ENCODE measurements around the gene PTPRN2.
"Not testable (repeated sequence)": the region's sequence is repeated elsewhere in the genome, so short reads cannot be mapped to it uniquely, and the experiment has no call there.

PTPRN2 gene

DNA sequence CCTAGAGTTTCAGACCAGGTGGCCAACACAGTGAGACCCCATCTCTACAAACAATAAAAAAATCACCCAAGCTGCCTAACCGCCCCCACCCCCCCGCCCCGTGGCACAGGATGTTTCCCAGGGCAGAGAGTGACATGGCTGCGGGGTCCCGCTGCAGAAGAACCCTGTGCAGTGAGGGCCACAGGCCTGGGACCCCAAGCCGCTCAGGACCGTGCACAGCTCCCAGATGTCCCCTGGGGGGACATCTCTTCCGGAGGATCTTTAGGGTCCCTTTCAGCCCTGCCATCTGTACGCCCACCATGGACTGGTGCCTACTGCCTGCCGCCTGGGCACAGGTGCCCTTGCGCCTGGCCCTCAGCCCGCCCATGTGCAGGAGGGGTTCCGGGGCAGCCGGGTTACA, 877.2 kb downstream of the PTPRN2 start:
- no peak for DNase-seq

DNA sequence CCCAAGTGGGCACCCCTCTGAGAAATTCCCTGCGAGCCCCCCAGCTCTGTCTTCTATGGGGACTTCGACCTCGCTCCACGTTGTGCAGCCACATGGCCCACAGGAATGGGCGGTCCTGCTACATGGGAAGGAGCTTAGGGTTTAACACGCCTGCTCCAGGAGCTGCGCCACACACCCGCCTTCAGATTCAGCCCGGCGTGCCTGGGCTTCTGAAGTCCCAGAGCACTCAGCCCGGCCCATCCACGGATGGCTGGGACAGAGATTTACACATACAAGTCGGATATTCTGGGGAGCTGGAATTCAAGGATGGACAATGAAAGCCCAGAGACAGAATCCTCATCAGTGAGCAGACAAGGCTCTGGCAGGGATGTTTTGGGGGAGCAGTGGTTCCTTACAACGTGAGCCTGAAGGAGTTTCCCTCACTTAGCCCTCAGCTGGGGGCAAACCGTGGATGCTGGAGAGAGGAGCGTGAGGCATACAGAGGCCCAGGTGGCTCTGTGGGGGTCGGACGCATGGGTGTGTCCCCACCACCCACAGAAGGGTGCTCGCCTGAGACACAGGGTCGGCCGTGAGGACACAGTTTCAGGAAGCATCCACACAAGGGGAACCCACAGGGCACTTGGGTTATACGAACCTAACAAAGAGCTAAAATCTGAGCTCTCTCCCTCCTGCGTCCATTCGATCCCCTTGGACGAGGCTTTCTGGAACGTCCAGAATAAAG, 877.9 kb downstream of the PTPRN2 start:
- no peak for DNase-seq

DNA sequence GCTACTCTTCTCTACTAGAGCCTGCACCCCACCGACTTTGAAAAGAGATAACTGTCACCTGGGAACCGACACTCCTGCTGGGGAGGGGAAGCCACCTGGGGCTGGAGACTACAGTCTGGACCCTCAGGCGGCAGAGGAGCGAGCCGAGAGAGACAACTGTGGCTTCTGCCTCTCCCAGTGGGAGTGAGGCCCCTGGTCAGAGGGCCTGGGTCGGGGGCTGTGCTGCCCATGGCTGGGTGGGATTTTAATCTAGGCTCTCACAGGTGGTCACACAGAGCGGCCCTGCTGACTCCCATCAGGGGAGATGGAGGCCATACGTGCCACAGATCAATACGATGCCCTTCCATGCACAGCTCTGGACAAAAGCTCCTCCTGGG, 878.7 kb downstream of the PTPRN2 start:
- DNase-seq, result no peak

DNA sequence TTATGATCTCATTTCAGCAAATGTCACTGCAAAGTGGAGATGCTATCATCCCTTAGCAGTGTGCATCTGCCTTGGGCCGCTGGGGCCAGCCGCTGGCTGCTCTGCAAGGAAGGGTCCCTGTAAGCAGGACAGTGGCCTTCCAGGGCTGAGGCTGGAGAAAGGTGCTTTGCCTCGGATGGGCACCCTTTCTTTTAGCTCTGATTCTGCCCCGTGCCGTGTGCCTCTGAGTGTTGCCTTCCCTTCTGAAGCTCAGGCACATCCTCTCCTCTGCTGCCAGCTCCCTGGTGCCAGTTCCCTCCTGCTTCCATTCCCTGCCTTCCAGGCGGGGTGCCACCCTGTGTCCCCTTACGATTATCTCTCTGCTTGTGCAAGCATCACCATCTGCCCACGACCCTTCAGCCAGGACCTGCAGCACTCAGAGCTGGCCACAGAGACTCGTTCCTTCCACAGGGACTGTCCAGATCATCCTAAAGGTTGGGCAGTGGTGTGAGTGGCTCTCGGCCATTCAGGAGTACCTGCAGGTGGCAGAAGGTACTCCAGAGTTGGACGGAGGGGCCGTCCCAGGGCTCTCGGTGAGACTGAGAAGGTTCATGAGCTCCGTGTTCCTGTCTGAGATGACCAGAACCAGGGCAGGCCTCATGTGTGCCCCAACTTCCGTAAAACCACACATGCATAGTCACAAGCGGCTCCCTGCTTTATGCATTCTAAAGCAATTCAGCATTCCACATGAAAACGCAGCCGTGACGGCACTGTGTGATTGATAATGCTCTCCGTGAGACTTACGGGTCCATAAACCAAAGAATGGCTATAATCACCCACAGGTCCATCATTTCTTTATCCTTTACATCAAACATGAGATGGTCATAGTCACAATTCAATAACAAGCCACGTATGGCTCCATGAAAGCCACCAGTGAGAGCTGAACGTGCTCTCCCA, 879.4 kb downstream of the PTPRN2 start:
- DNase-seq, result no peak

DNA sequence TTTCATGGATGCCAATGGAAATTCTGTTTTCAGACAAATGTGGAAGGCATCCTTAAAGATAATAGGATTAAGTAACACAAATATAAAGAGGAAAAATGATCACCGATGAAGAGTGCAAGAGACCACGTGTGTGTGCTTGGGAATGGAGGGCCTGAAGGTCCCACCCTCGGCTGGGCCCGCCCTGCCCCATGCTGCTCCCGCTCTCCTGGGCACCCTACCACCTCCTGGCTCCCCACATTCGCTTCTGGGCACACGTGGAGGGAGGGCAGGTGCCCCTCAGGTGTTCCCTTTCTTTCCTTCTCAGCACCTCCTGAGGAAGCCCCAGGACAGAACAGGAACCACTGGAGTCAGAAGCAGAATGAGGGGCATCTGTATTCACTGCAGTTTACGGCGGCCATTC, 883.3 kb downstream of the PTPRN2 start:
- no peak for DNase-seq

DNA sequence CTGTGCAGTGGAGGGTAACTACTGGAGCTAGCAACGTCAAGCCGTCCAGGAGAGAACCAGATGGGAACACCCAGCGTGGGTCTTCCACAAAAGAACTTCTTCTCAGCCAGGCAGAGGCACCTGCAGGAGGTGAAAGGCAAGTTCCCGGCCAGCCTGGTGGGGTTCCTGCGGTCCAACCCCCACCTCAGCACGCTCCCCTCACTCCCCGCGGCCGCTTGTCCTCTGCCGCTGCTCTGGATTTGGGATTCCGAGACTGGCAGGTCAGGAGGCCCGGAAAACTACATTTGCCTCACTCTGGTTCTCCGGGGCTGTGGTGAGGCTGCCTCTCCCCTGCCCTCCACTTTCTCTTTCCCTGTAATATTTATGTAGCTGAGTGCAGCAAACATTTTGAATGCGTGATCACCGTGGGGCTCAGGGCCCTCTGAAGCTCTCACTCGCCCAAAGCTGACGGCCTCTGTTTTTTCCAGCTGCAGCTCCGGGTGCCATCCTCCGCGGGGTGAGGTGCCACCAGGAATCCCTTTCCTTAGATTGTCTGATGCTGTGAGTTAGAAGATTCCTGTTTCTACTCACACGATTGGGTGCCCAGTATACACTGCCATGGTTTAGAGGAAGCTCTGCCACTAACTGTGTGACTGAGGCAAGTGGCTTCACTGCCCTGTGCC, 884.0 kb downstream of the PTPRN2 start:
- no peak for DNase-seq

DNA sequence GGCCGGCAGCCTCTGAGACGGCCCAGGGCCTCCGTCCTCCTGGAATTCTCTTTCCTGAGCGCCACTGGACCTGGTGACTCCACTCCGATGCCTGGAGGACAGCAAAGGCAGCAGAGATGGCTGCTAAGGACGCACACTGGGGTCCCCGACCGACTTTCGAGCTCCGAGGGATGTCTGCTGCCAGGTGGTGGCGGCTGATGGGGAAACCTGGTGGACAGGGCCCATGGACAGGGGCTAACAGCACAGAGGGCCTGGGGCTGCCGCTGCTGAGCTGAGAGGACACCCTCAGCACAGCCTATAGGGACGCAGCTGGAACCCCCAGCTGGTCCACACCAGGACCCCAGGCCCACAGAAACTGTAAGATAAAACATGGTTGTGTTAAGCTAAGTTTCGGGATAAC, 884.5 kb downstream of the PTPRN2 start:
- no peak for DNase-seq

DNA sequence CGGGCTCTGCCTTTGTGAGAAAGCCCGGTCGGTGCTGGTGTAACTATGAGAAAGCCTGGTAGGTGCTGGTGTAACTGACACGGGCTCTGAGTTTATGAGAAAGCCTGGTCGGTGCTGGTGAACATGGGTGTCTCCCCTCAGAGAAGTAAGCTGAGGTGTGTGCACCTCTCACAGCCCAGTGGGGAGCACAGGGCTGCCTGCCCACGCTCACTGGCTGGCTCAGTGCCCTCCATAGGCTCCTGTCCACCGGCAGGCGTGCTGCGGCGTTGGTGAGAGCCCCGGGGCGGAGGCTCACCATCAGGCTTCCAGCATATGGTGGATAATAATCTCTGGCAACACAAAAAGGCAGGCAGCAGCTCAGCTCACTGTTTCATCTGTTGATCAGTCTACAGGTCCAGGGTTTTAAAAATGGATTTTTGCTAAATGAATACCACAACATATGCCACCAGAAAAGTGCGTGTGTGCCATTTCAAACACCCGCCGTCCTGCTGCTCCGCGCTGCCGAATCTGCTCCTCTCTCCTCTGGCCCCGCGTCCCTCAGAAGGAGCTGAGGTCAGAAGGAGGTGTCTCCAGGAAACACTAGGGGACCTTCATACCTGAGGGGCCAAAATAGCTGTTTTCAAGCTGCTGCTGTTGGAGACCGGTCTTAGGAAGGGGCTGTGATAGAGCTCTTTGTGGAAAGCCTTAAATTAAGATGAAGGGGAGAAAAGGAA, 885.2 kb downstream of the PTPRN2 start:
- DNase-seq, result no peak

DNA sequence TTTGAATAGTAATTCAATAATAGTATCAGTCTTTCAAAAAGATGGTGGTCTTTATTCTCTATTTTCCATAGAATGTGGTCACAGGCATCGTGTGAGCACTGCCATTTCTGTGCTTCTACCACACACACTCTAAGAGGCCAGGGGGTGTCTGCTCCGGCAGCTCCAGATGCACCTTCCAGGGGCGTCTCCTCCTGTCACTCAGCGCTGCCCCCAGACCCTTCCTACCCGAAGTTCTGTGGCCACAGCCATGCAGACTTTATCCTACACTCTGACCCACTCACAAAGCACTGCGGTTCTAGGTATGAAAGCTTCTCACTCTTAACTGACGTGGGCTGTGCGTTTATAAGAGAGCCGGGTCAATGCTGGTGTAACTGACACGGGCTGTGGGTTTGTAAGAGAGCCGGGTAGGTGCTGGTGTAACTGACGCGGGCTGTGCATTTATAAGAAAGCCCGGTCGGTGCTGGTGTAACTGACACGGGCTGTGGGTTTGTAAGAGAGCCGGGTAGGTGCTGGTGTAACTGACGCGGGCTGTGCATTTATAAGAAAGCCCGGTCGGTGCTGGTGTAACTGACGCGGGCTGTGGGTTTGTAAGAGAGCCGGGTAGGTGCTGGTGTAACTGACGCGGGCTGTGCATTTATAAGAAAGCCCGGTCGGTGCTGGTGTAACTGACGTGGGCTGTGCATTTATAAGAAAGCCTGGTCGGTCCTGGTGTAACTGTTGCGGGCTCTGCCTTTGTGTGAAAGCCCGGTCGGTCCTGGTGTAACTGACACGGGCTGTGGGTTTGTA, 886.0 kb downstream of the PTPRN2 start:
- DNase-seq, result not testable (repeated sequence)

DNA sequence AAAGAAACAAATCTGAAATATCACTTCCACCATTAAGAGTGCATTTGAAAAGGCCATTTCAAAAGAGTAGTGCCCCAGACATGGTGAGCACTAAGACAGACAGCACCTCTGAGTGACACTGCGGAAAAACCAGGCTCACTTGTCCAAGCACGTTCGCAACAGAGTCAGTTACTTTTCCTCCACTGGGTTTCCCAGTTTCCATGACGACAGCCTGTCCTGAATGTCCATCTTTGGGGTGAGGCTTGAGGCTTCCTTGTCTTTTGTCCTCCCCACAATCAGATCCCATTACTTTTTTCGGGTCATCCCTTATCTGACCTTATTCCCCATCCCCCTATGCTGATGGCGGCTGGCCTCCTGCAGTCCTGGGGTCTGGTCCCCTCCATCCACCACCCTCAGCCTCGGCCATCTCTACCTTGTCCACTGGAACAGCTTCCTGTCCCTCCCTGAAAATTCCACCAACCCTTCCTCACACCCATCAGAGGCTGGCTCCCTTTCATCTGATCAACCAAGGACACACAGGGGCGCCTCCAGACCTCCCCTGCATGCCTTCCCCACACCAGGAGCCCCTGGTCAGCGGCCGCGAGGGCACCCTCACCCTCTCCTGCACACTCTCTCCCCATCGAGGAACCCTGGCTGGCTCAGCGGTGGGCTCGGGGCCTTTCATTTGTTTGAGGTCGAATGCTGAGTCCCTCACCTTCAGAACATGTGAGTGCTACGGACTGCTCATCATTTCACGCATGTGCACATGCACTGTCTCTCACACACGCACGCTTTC, 887.2 kb downstream of the PTPRN2 start:
- DNase-seq, result no peak

DNA sequence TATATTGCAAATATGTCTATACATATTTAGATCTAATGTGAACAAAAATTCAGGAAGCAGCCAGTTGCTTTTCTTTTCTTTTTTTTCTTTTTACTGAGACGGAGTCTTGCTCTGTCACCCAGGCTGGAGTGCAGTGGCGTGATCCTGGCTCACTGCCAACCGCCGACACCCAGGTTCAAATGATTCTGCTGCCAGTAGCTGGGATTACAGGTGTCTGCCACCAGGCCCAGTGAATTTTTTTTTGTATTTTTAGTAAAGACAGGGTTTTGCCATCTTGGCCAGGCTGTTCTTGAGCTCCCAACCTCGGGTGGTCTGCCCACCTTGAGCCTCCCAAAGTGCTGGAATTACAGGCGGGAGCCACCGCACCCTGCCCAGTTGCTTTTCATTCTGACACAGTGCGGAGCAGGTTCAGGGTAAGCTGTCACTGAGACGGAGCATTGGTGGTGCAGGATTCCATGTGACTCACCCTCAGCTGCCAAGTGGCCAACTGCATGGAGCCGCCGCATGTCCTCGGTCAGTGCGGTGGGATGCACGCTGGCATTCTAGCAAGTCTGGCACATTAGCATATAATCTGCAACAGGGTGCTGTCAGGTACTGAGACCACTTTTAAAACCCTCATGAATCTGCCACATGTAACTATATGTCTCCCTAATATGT, 888.1 kb downstream of the PTPRN2 start:
- no peak for DNase-seq

DNA sequence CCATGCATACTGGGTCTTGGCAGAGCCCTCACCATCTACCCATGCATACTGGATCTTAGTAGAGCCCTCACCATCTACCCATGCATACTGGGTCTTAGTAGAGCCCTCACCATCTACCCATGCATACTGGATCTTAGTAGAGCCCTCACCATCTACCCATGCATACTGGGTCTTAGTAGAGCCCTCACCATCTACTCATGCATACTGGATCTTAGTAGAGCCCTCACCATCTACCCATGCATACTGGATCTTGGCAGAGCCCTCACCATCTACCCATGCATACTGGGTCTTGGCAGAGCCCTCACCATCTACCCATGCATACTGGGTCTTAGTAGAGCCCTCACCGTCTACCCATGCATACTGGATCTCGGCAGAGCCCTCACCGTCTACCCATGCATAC, 890.3 kb downstream of the PTPRN2 start:
- DNase-seq, result not testable (repeated sequence)

DNA sequence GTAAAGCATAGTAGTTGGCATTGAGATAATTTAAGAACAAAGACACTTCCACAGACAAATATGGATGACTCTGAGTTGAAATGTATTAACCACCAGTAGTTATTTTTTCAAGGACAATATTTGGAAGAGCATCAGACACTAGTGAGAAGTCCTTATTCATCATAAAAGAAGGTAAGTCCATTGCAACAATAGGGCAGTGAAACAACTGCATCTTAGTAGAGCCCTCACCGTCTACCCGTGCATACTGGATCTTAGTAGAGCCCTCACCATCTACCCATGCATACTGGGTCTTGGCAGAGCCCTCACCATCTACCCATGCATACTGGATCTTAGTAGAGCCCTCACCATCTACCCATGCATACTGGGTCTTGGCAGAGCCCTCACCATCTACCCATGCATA, 892.0 kb downstream of the PTPRN2 start:
- DNase-seq, result not testable (repeated sequence)

DNA sequence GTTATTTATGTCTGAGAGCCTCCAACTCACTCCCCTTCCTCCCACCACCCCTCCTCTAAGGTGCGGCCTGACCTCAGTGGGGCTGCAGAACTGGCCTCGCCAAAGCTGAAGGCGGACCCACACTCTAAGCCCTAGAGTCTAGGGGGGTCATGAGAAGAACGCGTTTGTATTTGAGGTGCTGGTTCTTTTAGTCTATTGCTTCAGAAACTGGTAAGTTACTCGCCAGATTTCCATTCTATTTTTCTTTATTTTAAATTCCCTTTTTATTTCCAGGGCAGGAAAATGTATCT, 893.3 kb downstream of the PTPRN2 start:
- DNase-seq, result no peak

DNA sequence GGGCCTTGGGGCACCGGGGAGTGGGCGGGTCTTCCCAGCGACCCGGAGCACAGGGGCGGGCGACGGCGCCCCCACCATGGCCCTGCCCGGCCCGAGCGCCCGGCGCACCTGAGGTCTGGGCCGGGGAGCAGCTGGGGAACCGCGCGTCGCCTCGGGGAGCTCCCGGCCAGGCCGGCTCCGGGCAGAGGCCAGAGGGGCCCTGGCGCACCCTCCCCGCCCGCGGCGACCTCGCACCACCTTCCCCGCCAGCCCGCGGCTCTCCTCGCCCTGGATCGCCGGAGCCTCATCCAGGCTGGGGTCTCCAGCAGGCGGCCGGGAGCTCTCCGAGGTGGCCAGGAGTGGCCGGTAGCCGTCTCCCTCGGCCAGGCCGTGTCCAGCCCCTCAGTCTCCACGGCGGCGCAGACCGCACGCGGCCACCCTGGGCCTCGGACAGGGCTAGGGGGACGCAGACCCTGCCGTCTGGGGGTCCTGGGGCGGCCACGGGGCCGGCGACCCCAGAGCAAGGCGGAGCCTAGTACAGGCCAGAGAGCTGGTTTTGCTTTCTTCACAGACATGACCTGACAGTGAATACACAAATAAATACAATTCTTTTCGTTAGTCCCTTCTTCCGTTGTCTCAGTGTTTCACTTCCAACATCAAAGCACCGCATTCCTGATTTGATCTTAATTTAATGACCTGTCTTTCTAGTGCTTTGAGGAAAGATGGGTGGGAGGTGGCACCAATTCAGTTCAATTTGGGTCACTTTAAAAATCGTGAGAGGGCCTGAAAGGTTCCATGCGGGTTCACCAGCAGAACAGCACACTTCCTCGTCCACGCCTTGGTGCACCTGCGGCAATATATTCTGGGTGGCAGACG, 893.9 kb downstream of the PTPRN2 start:
- DNase-seq, result no peak

DNA sequence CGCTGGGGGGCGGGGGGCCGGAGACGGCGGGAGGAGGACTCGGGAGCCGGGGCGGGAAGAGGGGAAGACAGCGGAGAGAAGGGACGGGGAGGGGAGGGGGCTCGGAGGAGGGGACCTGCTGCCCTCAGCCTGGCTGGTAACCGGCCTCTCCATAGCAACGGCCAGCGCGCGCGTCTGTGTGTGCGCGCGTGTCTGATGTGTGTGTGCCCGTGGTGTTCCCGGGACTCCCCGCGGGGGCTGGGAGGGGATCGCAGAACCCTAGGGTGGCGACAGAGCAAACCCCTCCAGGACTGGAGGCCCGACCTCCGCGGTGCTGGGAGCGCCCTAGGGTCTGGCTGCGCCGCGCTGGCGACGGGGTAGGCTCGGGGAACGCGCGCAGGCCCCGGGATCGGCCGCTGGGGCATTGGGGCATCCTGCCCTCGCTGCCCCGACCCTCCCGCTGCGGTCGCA, 894.5 kb downstream of the PTPRN2 start:
- DNase-seq, result no peak

DNA sequence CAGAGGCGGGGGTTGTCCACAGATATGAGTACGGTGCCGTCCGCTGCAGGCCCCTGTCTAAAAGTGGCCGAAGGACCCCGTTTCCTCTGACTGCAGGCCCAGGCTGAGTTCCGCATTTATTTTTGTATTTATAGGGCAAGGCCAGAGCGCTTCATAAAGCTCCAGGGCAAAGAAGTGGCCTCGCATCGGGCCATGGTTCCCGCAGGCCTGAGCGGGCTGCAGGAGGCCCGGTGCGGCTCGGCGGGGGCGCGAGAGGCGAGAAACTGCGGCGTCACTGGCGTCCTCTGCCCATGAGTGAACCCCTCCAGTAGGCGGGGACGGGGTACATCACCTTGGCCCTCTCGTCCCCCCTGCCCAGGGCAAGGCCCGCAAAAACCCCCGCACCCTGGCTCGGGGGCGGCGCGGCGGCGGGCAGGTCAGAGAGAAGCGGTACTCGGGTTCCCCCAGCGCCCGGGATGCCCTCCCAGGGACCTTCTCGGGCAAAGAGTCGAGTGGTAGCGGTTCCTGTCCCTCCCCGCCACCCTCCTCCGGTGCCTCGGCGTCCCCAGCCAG, 895.1 kb downstream of the PTPRN2 start:
- DNase-seq, result no peak

DNA sequence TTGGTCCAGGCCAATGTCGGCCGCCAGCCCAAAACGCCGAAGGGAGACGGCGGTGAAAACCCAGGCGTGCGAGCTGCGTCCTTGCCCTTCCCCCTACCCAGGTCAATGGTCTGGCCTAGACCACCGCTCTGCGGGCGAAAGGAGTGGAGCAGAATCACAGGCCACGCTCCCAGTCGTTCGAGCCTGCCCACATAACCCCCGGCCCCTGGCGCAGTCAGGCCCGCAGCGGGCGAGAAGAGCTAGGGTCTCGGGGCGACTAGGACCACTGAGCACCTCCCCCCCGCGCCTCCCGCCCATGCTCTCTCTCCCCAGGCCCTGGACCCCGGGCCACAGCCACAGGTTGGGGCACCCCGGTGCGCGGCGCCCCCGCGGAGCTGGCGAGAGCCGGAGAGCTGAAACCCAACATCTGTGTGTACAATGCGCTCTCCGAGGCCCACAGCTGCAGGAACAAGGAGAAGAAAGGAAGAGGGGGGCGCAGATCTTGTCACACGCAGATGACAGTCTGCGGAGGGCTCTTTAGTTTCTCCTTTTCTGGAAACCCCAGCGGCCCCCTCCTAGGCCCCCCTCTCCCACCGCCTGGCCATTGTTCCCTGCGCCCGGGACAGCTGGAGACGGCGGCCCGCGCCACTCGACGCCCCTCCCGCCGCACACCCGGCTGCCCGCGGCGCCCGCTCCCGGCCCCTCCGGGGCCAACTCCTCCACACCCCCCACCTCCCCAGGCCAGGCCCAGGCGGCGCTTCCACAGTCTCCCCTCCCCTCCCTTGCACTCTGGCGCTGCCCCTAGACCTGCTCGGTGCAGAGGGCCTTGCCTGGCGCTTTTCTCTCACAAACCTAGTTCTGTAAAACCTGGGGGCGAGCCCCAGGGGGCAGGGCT, 895.8 kb downstream of the PTPRN2 start:
- DNase-seq, result no peak
